SK-N-MC (cell line): ENCODE measurements around the gene DAO.

Experiments
- EZH2 ChIP-seq: fragments of 200-600 bp; sonication (generic); IDR thresholded peaks from one replicate; pipeline ENCODE4 v1.6.1; 2017; ENCODE audit warnings: antibody characterized with exemption
- POLR2AphosphoS5 ChIP-seq: IDR thresholded peaks from 2 replicates; pipeline ENCODE4 v1.6.1; 2012; ENCODE audit warnings: mild to moderate bottlenecking, low read depth, low read length, borderline replicate concordance

GRCh38 chr12:108876550-108876949 is 3.3 kb upstream of the DAO start:
- no peak for TF ChIP-seq POLR2AphosphoS5
- TF ChIP-seq EZH2: no peak
